ENCODE measurements around the gene RGS9BP.
"Not testable (repeated sequence)": the region's sequence is repeated elsewhere in the genome, so short reads cannot be mapped to it uniquely, and the experiment has no call there.

Gene RGS9BP

GRCh38 chr19:32692727-32693061 lies 17.0 kb downstream of the RGS9BP start:
- Histone ChIP-seq H3K4me3 (peak overlapping the region; percentile 71 to 88), H3K27ac (peak overlapping the region; percentile 75 to 90), H3K36me3 (peaks cover 0 to 5% (median 0%) of the 10 kb centered on the region in 3 donors), H3K4me1 (peaks cover 5 to 47% (median 26%) of the 10 kb centered on the region in 4 donors), H3K27me3 (no peaks in the 10 kb centered on the region), H3K9me3 (no peaks in the 10 kb centered on the region)
- TF ChIP-seq CTCF (IDR thresholded peaks at IDR 0.05), result no peak
- intact Hi-C loops (cut with DNase I; ENCODE audit: low total_unique reads), result no loop called here
- no peak for DNase-seq

DNA sequence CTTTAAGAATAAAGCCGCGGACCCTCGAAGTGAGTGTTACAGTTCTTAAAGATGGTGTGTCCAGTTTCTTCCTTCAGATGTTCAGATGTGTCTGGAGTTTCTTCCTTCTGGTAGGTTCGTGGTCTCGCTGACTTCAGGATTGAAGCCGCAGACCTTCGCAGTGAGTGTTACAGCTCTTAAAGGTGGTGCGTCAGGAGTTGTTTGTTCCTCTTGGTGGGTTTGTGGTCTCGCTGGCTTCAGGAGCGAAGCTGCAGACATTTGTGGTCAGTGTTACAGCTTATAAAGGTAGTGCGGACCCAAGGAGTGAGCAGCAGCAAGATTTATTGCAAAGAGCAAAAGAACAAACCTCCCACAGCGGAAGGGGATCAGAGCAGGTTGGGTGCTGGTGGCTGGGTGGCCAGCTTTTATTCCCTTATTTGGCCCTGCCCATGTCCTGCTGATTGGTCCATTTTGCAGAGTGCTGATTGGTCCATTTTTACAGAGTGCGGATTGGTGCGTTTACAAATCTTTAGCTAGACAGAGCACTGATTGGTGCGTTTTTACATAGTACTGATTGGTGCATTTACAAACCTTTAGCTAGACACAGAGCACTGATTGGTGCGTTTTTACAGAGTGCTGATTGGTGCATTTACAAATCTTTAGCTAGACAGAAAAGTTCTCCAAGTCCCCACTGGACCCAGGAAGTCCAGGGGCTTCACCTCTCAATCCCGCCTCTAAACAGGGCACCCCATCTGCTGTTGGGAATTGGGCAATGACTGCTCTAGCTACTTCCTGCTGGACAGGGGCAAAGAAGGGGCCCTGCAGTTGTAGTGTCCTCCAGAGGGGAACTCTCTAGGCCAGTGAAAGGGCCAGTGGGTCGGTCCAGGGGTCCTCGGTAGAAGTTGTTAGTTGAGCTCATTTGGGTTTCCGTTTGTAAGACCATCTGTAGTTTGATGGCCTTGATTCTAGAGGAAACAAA lies 17.8 kb downstream of the RGS9BP start:
- Histone ChIP-seq H3K4me3 (peak overlapping the region; percentile 71 to 88), H3K4me1 (peaks cover 5 to 47% (median 26%) of the 10 kb centered on the region in 4 donors), H3K36me3 (peaks cover 0 to 13% (median 2%) of the 10 kb centered on the region in 3 donors)
- H3K9me3 ChIP-seq; H3K27ac ChIP-seq; DNase-seq; H3K27me3 ChIP-seq; intact Hi-C loops (cut with DNase I; ENCODE audit: low total_unique reads): not testable (repeated sequence)

DNA sequence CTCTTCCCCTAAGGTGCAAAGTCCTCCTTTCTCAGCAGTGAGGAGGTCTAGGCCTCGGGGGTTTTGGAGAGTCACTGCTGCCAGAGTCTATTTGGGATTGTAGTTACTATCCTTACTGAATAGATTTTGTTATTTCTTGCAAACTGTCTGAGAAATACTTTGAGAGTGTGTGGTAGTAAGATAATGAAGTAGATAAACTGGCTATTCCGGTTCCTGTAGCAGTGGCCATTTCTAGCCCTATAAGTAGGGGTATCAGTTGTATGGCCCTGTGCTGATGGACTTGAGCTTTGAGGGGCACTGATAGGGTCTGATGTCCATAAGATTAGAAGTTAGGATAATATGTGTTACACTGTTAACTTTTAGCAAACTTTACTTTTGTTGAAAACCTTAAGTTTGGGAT lies 18.7 kb downstream of the RGS9BP start:
- intact Hi-C loops (cut with DNase I; ENCODE audit: low total_unique reads); H3K27me3 ChIP-seq; H3K9me3 ChIP-seq; DNase-seq; H3K27ac ChIP-seq: not testable (repeated sequence)
- Histone ChIP-seq H3K36me3 (peaks cover 0 to 22% (median 11%) of the 10 kb centered on the region in 3 donors), H3K4me3 (peak overlapping the region in 1 of 2 donors; percentile 2), H3K4me1 (peaks cover 5 to 47% (median 26%) of the 10 kb centered on the region in 4 donors)

DNA sequence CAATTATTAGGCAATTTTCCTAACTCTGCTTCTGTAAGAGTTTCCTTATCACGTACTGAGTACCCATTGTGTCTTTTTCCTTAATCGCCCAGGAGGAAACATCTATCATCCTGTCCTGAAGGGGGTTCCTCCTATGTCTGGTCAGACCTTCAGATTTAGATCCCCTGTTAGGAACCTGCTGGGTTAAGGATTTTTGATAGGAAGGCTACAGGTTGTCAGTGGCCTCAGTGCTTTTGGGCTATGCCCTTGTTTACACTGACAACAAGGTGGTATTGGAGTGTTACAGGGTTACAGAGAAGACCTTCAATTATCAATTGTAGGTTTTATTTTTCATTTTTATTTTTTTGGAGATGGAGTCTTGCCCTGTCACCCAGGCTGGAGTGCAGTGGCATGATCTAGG lies 19.2 kb downstream of the RGS9BP start:
- H3K27me3 ChIP-seq; H3K4me3 ChIP-seq; H3K9me3 ChIP-seq; intact Hi-C loops (cut with DNase I; ENCODE audit: low total_unique reads); DNase-seq; H3K27ac ChIP-seq: not testable (repeated sequence)
- peaks cover 2 to 27% (median 16%) of the 10 kb centered on the region in 3 donors for H3K36me3 ChIP-seq
- H3K4me1 ChIP-seq, result peaks cover 5 to 47% (median 26%) of the 10 kb centered on the region in 4 donors

- H3K4me3 ChIP-seq; H3K9me3 ChIP-seq; H3K27ac ChIP-seq; DNase-seq; H3K27me3 ChIP-seq; intact Hi-C loops (cut with DNase I; ENCODE audit: low total_unique reads): not testable (repeated sequence)
- Histone ChIP-seq H3K36me3 (peaks cover 4 to 32% (median 20%) of the 10 kb centered on the region in 3 donors), H3K4me1 (peaks cover 5 to 47% (median 26%) of the 10 kb centered on the region in 4 donors)
Measured at GRCh38 chr19:32695506-32695905, 19.9 kb downstream of the RGS9BP start.

GRCh38 chr19:32696771-32697170 lies 21.1 kb downstream of the RGS9BP start:
- H3K4me1 ChIP-seq, result peaks cover 5 to 39% (median 21%) of the 10 kb centered on the region in 4 donors
- DNase-seq; intact Hi-C loops (cut with DNase I; ENCODE audit: low total_unique reads): not testable (repeated sequence)

GRCh38 chr19:32700129-32700528 lies 24.5 kb downstream of the RGS9BP start:
- intact Hi-C loops (cut with DNase I; ENCODE audit: low total_unique reads); H3K4me3 ChIP-seq; DNase-seq; H3K27me3 ChIP-seq; H3K27ac ChIP-seq: not testable (repeated sequence)
- peaks cover 4 to 17% (median 10%) of the 10 kb centered on the region in 3 donors for H3K9me3 ChIP-seq
- H3K4me1 ChIP-seq, result peaks cover 0 to 11% (median 2%) of the 10 kb centered on the region in 4 donors
- peaks cover 17 to 54% (median 40%) of the 10 kb centered on the region in 3 donors for H3K36me3 ChIP-seq

More at GRCh38 chr19:32696771-32697170, 21.1 kb downstream of the RGS9BP start:
- not testable (repeated sequence) for H3K27ac ChIP-seq, H3K9me3 ChIP-seq, H3K27me3 ChIP-seq, H3K4me3 ChIP-seq
- peaks cover 4 to 35% (median 20%) of the 10 kb centered on the region in 3 donors for H3K36me3 ChIP-seq

DNA sequence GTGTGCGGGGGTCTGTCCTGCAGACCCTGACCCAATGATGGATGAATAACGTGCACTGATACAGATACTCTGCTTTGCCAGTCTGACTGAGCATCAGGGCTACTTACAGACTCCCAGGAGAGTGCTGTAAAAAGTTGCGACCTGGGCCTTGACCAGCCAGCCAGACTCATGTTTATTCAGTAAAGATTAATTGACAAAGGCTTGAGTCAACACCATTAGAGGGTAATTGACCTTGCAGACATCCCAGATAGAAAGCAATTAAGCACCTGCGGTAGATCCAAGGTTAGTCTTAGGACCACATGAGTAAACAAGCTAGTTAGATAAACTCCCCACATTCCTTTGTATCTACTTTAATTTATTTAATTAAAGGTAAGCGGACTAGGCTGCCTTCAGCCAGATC lies 26.4 kb downstream of the RGS9BP start:
- intact Hi-C loops (cut with DNase I; ENCODE audit: low total_unique reads), result no loop called here
- Histone ChIP-seq H3K27me3 (no peaks in the 10 kb centered on the region), H3K9me3 (peaks cover 4 to 17% (median 10%) of the 10 kb centered on the region in 3 donors), H3K36me3 (peaks cover 17 to 55% (median 40%) of the 10 kb centered on the region in 3 donors), H3K27ac (no peak overlapping the region), H3K4me3 (no peak overlapping the region), H3K4me1 (no peaks in the 10 kb centered on the region)
- TF ChIP-seq CTCF (IDR thresholded peaks at IDR 0.05), result no peak
- DNase-seq, result no peak

DNA sequence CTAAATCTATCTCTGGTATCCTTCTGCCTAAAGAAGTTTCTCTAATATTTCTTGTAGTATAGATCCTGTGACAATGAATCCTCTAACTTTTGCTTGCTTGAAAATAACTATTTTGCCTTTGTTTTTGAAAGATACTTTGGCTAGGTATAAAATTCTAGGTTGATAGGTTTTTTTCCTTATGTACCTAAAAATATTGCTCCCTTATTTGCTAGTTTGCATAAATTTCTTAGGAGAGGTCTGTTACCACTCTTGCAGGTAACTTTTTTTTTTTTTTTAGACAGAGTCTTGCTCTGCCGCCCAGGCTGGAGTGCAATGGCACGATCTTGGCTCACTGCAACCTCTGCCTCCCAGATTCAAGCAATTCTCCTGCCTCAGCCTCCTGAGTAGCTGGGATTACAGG lies 28.4 kb downstream of the RGS9BP start:
- H3K4me1 ChIP-seq; H3K27me3 ChIP-seq; H3K4me3 ChIP-seq; DNase-seq; intact Hi-C loops (cut with DNase I; ENCODE audit: low total_unique reads); H3K27ac ChIP-seq: not testable (repeated sequence)
- Histone ChIP-seq H3K36me3 (peaks cover 17 to 37% (median 32%) of the 10 kb centered on the region in 3 donors), H3K9me3 (peaks cover 4 to 17% (median 10%) of the 10 kb centered on the region in 3 donors)

Measured in tibial artery (tissue), 4 donors.